Activated CD4-positive, alpha-beta T cell treated with anti-CD3 and anti-CD28 coated beads for 4 hours (primary cell): ENCODE data around the gene ACOT7.

Experiments used
- DNase-seq, 2 donors: peaks; one replicate each; pipeline ENCODE4 v3.0.0-alpha.2; 2020

ACOT7 gene

GRCh38 chr1:6262555-6263420, 130.8 kb downstream of the ACOT7 start:
- no peak for DNase-seq

- DNase-seq, result no peak
Measured at GRCh38 chr1:6261615-6261995, 132.0 kb downstream of the ACOT7 start.

GRCh38 chr1:6260961-6261614, 132.5 kb downstream of the ACOT7 start, which contains the start of gene GPR153:
Gene GPR153 (minus strand): TSS chr1:6261098. CDS start chr1:6254905, 6,193 bp downstream.
- peak; percentile 53 to 54 for DNase-seq

GRCh38 chr1:6260433-6260934, 133.1 kb downstream of the ACOT7 start:
- no peak for DNase-seq

- peak; percentile 76 to 79 for DNase-seq
Measured at GRCh38 chr1:6259491-6260362, 133.8 kb downstream of the ACOT7 start.

GRCh38 chr1:6258675-6259074, 134.9 kb downstream of the ACOT7 start:
- DNase-seq, result no peak

- DNase-seq, result no peak
Measured at GRCh38 chr1:6257541-6258069, 136.0 kb downstream of the ACOT7 start.

- no peak for DNase-seq
Measured at GRCh38 chr1:6256645-6257044, 136.9 kb downstream of the ACOT7 start.

- DNase-seq, result no peak
Measured at GRCh38 chr1:6254691-6255090, 138.9 kb downstream of the ACOT7 start.

GRCh38 chr1:6253380-6253779, 140.2 kb downstream of the ACOT7 start:
- no peak for DNase-seq

GRCh38 chr1:6252374-6252710, 141.2 kb downstream of the ACOT7 start:
- DNase-seq, result no peak

- DNase-seq, result no peak
Measured at GRCh38 chr1:6251681-6252373, 141.7 kb downstream of the ACOT7 start.

GRCh38 chr1:6251233-6251632, 142.3 kb downstream of the ACOT7 start:
- DNase-seq, result no peak

GRCh38 chr1:6249739-6250689, 143.6 kb downstream of the ACOT7 start:
- no peak for DNase-seq

GRCh38 chr1:6248932-6249738, 144.4 kb downstream of the ACOT7 start:
- DNase-seq, result no peak

- DNase-seq, result no peak
Measured at GRCh38 chr1:6248161-6248776, 145.3 kb downstream of the ACOT7 start.

GRCh38 chr1:6247651-6248050, 145.9 kb downstream of the ACOT7 start:
- no peak for DNase-seq

GRCh38 chr1:6246497-6247467, 146.8 kb downstream of the ACOT7 start:
- peak; percentile 81 for DNase-seq
